Coronary artery (tissue), 2 donors: ENCODE results near the gene C3orf22.
A peak's percentile ranks its signal among the peaks of the same experiment; 100 is the strongest.
"Not testable (repeated sequence)": the region's sequence is repeated elsewhere in the genome, so short reads cannot be mapped to it uniquely, and the experiment has no call there.

Experiments
- DNase-seq: peaks from one replicate; pipeline ENCODE4 v3.0.0-alpha.2; 2017; ENCODE audit warnings: low spot score
- H3K27ac ChIP-seq, 2 donors: fragments of 200-600 bp; sonication (generic); one replicate each; pipeline ENCODE4 v1.5.1; 2016 to 2019
- H3K4me3 ChIP-seq: fragments of 200-600 bp; sonication (generic); 2 replicates; pipeline ENCODE4 v1.5.1; 2016; ENCODE audit warnings: mild to moderate bottlenecking, moderate library complexity
- TF ChIP-seq, protein P1 (sequence below): fragments of 200-600 bp; sonication (generic); IDR thresholded peaks from one replicate; pipeline ENCODE4 v1.5.1; 2019; ENCODE audit warnings: antibody characterized with exemption

The C3orf22 gene, protein sequence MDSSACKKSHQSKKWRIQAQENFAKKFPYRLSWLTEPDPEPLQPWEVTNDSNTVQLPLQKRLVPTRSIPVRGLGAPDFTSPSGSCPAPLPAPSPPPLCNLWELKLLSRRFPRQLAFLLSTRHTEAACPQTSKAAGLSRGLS

DNA sequence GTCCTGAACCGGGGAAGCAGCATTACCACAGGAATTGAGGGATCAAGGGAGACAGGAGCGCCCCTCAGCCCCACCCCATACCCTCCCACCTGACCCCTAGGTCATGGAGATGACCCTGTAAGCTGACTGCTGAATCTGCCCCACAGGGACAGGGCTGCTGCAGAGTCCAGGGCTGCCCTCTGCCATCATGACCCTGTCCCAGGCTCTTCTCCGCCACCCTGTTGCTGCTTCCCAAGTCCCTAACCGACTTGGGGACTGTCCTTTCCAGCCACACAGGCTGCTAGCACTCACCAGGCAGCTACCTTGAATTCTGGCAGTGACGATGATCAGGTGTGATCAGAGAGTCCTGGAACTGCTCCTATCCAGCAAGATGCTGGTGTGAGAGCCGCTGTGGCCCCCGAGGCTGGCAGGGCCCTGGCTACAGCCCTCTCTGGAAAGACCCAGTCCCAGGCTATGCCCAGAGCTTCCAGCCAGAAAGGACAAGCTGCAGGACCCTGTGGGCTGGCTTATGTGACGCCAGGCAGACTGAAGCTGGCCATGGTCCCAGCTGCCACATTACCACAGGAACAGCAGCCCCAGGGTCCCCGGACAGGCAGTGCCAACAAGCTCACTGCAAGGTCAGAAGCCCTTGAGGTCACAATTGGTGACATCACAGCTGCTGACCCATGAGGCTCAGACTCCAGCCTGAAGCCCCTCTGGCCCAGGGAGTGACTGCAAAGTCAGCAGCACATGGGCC lies at the start of gene C3orf22:
Gene C3orf22, minus strand, starts transcription at position 597 of the 736 bp plus-strand sequence. CDS start 5,542 bp downstream, outside the sequence.
- TF ChIP-seq, protein P1, sequence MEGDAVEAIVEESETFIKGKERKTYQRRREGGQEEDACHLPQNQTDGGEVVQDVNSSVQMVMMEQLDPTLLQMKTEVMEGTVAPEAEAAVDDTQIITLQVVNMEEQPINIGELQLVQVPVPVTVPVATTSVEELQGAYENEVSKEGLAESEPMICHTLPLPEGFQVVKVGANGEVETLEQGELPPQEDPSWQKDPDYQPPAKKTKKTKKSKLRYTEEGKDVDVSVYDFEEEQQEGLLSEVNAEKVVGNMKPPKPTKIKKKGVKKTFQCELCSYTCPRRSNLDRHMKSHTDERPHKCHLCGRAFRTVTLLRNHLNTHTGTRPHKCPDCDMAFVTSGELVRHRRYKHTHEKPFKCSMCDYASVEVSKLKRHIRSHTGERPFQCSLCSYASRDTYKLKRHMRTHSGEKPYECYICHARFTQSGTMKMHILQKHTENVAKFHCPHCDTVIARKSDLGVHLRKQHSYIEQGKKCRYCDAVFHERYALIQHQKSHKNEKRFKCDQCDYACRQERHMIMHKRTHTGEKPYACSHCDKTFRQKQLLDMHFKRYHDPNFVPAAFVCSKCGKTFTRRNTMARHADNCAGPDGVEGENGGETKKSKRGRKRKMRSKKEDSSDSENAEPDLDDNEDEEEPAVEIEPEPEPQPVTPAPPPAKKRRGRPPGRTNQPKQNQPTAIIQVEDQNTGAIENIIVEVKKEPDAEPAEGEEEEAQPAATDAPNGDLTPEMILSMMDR, result no peak
- DNase-seq, result peak; percentile 58

DNA sequence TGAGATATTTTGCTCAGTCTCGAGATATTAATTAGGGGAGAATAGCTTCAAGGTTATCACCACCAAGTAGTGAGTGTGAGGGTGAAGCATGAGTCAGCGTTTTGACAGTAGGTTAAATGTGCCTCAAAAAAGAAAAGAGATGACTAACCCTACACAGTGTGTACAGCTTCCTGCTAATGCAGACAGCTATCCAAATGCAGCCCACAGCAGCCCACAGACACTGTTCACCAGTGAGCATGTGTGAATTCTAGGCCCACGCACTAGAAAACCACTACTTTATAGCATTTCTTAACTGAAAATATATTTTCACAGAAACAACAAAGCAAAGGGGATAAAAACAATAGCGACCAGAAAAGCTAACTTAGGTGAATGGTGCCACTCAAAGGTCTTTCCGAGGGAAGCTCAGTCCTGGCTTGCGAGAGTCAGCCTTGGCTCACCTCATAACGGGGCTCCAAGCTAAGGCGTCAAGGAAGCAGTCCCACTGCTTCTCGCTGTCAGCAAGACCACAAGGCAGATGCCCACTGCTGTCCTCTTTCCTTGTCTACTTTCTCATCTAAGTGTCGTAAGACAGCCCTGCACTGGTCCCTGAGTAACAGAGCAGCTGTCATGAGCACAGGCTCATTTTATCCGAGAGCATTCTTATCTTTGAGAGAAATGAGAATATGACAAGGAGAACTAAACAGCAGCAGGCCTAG lies 48.6 kb upstream of the C3orf22 start:
- TF ChIP-seq, protein P1, result no peak
- H3K4me3 ChIP-seq, result no peak overlapping the region
- DNase-seq, result no peak
- no peak overlapping the region for H3K27ac ChIP-seq

More for the DNA sequence above, at the start of gene C3orf22:
- Histone ChIP-seq H3K4me3 (no peak within 1 kb of the TSS), H3K27ac (no peak within 1 kb of the TSS)

DNA sequence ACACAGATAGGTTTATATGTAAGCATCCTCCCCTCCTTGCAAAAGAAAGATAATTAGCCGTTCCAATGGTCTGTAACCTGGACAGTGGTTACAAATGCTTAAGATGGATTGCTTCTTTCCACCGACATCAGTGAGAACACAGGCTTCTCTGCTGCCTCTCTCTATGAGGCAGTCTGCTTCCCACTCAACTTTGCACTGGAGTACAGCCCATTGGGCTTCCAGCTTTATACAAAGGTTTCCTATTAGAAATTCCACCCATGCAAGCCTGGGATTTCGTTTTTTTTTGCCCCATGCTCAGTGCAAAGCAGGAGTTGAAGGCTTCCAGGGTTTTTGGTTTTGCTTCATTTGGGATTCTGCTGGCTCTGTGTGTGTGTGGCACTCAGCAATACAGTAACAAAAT lies 47.3 kb upstream of the C3orf22 start:
- DNase-seq, result no peak
- H3K27ac ChIP-seq, result no peak overlapping the region
- H3K4me3 ChIP-seq, result no peak overlapping the region
- TF ChIP-seq, protein P1, result no peak

DNA sequence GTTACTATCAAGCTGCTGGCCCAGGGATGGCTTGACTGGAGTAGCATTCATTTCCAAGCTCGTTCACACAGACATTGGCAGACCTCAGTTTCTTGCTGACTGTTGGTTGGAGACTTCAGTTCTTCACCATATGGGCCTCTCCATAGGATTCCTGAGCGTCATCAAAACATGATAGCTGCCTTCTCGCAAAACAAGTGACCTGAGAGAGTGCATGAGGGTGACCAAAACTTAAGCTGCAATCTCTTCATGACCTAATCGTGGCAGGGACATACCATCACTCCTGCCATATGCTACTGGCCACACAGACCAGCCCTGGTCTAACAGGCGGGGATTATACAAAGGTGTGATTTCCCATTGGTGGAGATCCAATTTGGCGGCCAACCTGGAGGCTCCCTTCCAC lies 46.0 kb upstream of the C3orf22 start:
- TF ChIP-seq, protein P1, result no peak
- no peak overlapping the region for H3K27ac ChIP-seq
- no peak overlapping the region for H3K4me3 ChIP-seq
- no peak for DNase-seq

DNA sequence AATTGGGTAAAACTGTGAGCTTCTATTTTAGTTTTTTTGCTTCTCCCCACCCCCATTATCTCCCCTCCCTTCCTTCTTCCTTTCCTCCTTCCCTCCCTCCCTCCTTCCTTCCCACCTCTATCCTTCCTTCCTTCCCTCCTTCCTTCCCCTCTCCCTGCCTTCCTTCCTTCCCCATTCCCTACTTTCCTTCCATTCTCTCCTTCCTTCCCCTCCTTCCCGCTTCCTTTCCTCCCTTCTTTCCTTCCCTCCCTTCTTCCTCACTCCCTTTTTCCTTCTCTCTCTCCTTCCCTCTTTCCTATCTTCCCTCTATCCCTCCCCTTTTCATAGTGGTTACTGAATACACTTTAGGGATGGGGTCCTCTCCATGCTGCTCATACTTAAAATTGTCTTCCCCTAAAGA lies 40.4 kb upstream of the C3orf22 start:
- no peak overlapping the region for H3K27ac ChIP-seq
- H3K4me3 ChIP-seq, result no peak overlapping the region
- DNase-seq, result no peak
- TF ChIP-seq, protein P1, result no peak

DNA sequence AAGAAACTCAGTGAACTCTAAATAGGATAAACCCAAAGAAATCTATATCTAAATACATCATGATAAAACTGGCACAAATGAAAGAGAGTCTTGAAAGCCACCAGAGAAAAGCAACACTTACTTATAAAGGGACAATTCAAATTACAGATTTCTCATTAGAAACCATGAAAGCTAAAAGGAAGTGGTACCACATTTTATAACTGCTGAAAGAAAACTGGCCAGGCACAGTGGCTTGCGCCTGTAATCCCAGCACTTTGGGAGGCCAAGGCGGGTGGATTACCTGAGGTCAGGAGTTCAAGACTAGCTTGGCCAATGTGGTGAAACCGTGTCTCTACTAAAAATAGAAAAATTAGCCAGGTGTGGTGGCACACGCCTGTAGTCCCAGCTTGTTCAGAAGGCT lies 36.7 kb upstream of the C3orf22 start:
- not testable (repeated sequence) for DNase-seq, H3K4me3 ChIP-seq, H3K27ac ChIP-seq

DNA sequence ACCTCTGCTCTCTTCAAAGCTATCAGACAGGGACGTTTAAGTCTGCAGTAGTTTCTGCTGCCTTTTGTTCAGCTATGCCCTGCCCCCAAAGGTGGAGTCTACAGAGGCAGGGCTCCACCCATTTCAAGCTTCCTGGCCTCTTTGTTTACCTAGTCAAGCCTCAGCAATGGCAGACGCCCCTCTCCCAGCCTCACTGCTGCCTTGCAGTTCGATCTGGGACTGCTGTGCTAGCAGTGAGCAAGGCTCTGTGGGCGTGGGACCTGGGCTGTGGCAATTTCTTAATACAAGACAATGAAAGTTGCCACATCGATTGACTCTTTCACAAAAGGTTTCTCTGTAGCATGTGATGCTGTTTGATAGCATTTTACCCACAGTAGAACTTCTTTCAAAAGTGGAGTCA lies 32.8 kb upstream of the C3orf22 start:
- H3K27ac ChIP-seq, H3K4me3 ChIP-seq, DNase-seq: not testable (repeated sequence)

DNA sequence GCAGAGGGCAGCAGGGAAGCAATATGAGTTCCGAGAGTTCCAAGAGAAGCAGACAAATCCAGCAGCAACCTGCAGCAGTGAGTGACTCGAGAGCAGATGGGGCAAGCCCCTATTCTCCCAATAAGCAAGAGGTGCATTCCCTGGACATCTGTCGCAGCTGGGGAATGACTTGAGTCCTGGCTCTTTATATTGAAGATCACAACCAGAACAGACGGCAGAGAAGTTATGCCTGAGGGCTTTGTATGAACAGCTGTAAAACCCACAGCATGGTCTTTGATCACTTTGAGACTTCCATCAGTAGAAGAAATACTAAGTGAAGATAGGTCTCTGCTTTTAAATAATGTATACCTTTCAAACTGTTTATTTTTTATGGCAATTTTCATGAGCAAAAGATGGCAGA lies 23.6 kb upstream of the C3orf22 start:
- TF ChIP-seq, protein P1, result no peak
- H3K4me3 ChIP-seq, result no peak overlapping the region
- DNase-seq, result no peak
- no peak overlapping the region for H3K27ac ChIP-seq
